M059J (cell line): ENCODE data around the gene ADCY2. TPM values are rescaled to one million over a fixed set of nuclear protein-coding genes. Genes with fewer than 3 reads are reported as not detected.

Source experiments
- DNase-seq: peaks from one replicate; pipeline ENCODE4 v3.0.0-alpha.2; 2012; ENCODE audit warnings: low read depth
- total RNA-seq: library from RNA; depleted of rRNA; stranded (reverse); fragments of >200 nt; shearing (Covaris generic); gene quantifications from 2 replicates; pipeline ENCODE4 v1.2.3, GENCODE V29; 2014

The ADCY2 gene
- total RNA-seq, 1 experiment from 2014 or later = not detected

DNA sequence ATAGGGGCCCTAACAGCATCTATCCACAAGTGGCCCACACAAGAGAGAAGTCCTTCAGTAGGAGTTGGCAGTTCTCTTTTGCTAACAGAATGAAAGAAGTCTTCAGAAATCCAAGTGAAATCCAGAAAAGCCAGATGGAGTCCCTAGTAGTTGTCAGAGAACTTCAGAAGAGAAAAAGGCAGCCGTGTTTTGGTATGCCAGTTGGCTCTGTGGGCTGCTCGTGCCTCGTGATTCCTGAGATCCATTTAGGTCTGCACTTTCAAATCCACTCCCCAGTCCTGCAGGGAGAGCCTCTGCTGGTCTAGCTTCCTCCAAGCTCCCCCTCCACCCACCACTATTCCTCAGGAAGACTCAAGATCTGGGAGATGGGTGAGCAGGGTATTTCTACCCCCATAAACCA lies 386.0 kb downstream of the ADCY2 start:
- DNase-seq = no peak

GRCh38 chr5:7784683-7785380 lies 388.9 kb downstream of the ADCY2 start:
- DNase-seq = no peak

GRCh38 chr5:7787770-7788169 lies 391.8 kb downstream of the ADCY2 start:
- DNase-seq = no peak

DNA sequence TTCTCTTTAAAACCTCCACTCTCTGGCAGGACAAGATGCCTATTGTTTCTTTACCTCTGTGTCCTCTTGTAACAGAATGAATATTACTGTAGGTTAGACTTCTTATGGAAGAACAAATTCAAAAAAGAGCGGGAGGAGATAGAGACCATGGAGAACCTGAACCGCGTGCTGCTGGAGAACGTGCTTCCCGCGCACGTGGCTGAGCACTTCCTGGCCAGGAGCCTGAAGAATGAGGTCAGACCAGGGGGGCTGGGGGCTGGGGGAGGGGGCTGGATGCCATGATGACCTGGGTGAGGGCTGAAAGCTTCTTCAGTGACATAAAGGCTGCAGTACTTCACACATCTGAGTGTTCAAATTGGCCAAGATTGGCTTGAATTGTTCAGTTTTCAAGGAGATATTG lies 393.6 kb downstream of the ADCY2 start:
- DNase-seq = no peak

DNA sequence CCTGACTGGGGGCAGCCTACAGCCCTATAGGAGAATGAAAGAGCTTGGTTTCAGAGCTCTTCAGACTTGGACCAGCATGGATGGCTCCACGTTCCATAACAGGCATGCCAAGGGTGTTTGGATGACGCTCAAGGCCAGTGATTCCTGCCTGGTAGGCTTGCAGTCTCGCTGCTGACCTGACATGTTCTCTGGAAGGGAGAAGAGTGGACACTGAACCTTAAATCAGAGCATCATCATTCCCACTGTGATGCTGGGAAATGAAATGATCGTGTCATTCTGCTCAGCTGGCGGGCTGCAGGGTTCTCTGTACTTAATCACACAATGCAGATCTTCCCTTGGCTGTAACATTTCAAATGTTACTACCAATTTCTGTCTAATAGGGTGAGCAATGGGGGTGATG lies 398.0 kb downstream of the ADCY2 start:
- no peak for DNase-seq

GRCh38 chr5:7794311-7794710 lies 398.4 kb downstream of the ADCY2 start:
- DNase-seq = no peak

DNA sequence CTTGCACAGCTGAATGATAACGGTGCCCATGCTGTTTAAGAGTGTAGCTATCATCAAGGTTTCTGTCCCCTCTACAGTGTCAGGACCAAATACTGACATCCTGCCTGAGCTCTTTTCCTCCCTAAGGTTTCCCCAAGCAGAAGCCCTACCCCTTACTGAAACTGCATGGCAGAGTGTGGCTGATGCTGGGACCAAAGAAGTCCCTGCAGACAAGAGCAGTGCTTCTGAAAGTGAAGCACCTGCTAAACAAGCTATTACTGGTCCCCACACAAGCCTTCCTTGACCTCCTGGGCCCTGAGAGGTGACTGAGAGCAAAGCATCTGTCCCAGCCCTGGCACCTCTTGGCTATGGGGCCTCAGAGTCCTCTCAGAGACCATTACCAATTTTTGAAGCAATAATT lies 398.9 kb downstream of the ADCY2 start:
- DNase-seq = no peak

- no peak for DNase-seq
Observed at GRCh38 chr5:7795306-7795705, 399.4 kb downstream of the ADCY2 start.

GRCh38 chr5:7801891-7802614 lies 406.1 kb downstream of the ADCY2 start:
- no peak for DNase-seq

- peak; percentile 16 for DNase-seq
Observed at GRCh38 chr5:7802855-7803254, 406.9 kb downstream of the ADCY2 start.

- no peak for DNase-seq
Observed at GRCh38 chr5:7803937-7804336, 408.0 kb downstream of the ADCY2 start.

- DNase-seq = no peak
Observed at GRCh38 chr5:7805379-7805778, 409.4 kb downstream of the ADCY2 start.

GRCh38 chr5:7808998-7809397 lies 413.1 kb downstream of the ADCY2 start:
- no peak for DNase-seq

GRCh38 chr5:7811715-7812114 lies 415.8 kb downstream of the ADCY2 start:
- DNase-seq = no peak

GRCh38 chr5:7813007-7813406 lies 417.1 kb downstream of the ADCY2 start:
- no peak for DNase-seq

GRCh38 chr5:7813576-7813975 lies 417.6 kb downstream of the ADCY2 start:
- DNase-seq = no peak

GRCh38 chr5:7814816-7815215 lies 418.9 kb downstream of the ADCY2 start:
- no peak for DNase-seq

DNA sequence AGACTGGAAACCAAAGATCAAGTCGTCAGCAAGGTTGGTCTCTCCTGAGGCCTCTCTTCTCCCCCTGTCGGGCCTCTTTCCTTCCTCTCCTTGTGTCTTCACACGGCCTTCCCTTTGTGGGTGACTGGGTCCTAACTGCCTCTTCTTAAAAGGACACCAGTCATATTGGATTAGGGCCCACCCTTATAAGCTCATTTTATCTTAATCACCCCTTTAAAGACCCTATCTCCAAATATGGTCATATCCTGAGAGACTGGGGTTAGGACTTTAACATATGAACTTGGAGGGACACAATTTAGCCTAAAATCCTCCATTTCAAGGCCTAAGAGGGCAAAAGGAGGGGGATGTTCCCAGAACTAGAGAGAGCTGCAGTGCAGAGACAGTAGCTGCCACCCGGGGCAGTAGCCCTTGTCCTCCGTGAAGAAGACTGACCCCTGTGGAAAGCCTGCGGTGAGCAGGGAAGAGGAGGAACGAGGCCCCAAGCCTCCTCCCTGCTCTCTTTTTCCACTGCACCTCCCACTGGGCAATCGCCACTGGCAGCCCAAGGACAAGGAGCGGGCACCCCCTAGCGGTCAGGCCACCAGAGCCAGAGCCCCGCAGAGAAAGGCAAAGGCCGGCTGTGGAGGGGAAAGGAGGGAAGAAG lies 420.1 kb downstream of the ADCY2 start:
- DNase-seq = peak; percentile 52

- no peak for DNase-seq
Observed at GRCh38 chr5:7816535-7816901, 420.6 kb downstream of the ADCY2 start.

GRCh38 chr5:7822449-7822848 lies 426.5 kb downstream of the ADCY2 start:
- no peak for DNase-seq

DNA sequence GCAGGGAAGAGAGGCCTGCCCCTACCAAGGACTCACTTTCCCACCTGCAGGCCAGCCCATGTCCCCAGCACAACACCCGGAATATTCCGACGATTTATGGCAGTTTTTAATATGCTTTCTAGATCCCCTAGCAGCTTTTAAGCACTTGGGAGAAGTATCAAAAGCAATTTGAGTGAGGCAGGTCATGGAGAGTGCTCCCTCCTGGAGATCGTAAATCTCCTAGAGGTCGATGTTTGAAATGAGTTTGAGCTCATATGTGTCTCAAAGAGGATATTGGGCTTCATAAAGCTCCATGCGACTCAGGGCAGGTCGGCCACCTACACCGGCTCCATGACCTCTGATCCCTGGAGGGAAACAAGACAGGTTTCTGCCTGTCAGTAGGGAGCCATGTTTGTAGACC lies 427.7 kb downstream of the ADCY2 start:
- DNase-seq = no peak

DNA sequence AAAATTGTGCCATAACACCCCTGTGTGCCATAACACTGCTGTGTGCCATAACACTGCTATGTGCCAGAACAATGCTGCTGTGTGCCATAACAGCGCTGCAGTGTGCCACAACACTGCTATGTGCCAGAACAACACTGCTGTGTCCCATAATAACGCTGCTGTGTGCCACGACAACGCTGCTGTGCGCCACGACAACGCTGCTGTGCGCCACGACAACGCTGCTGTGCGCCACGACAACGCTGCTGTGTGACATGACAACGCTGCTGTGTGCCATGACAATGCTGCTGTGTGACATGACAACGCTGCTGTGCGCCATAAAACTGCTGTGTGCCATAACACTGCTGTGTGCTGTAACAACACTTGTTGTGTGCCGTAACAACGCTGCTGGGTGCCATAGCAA lies 429.1 kb downstream of the ADCY2 start:
- DNase-seq = no peak

GRCh38 chr5:7825630-7826029 lies 429.7 kb downstream of the ADCY2 start:
- no peak for DNase-seq
